Measurements from ENCODE around the gene URB2. TPM values are rescaled to one million over a fixed set of nuclear protein-coding genes. Genes with fewer than 3 reads are reported as not detected.

The URB2 gene
- total RNA-seq, 2 experiments from 2014 or later = 17.2 to 17.5 TPM

GRCh38 chr1:229674042-229674441 is 48.0 kb downstream of the URB2 start:
- DNase-seq (no peak), ATAC-seq (no peak)
- Mint-ChIP-seq H3K4me3 (no peak overlapping the region), H3K36me3 (ENCODE audit: low read depth) (peaks cover 6% of the 10 kb centered on the region), H3K4me1 (ENCODE audit: low read depth) (peaks cover 11% of the 10 kb centered on the region), H3K9me3 (ENCODE audit: insufficient read depth) (no peaks in the 10 kb centered on the region), H3K27ac (peak overlapping the region; percentile 52), H3K27me3 (ENCODE audit: low read depth) (no peaks in the 10 kb centered on the region)
- ChIA-PET POLR2A (interaction anchor here (0.5 kb wide), 1 partner anchor 36 kb away, joined by 3 read pairs; no protein-coding TSS in a partner anchor), CTCF (interaction anchor here (1.0 kb wide), 1 partner anchor 13 kb away, joined by 5 read pairs; no protein-coding TSS in a partner anchor)

- ChIA-PET POLR2A (interaction anchor here (1.2 kb wide), 1 partner anchor 9 kb away, joined by 3 read pairs; no protein-coding TSS in a partner anchor), CTCF (interaction anchor here (0.6 to 1.5 kb wide), 5 partner anchors 10 to 173 kb away, joined by 3 to 4 read pairs (median 3); no protein-coding TSS in a partner anchor)
- Mint-ChIP-seq H3K36me3 (ENCODE audit: low read depth) (peaks cover 3% of the 10 kb centered on the region), H3K4me3 (no peak overlapping the region), H3K4me1 (ENCODE audit: low read depth) (peaks cover 11% of the 10 kb centered on the region), H3K27me3 (ENCODE audit: low read depth) (no peaks in the 10 kb centered on the region), H3K27ac (no peak overlapping the region), H3K9me3 (ENCODE audit: insufficient read depth) (no peaks in the 10 kb centered on the region)
- ATAC-seq (no peak), DNase-seq (no peak)
These were observed 49.3 kb downstream of the URB2 start for GRCh38 chr1:229675396-229675795.

GRCh38 chr1:229685149-229685548 is 59.1 kb downstream of the URB2 start:
- Mint-ChIP-seq H3K4me1 (ENCODE audit: low read depth) (peaks cover 6% of the 10 kb centered on the region), H3K9me3 (ENCODE audit: insufficient read depth) (peaks cover 12% of the 10 kb centered on the region), H3K4me3 (no peak overlapping the region), H3K27ac (no peak overlapping the region), H3K27me3 (ENCODE audit: low read depth) (no peaks in the 10 kb centered on the region), H3K36me3 (ENCODE audit: low read depth) (peaks cover 4% of the 10 kb centered on the region)
- CTCF ChIA-PET = interaction anchor here (1.0 kb wide), 1 partner anchor 9 kb away, joined by 3 read pairs; no protein-coding TSS in a partner anchor
- ATAC-seq (no peak), DNase-seq (no peak)
- POLR2A ChIA-PET = no interaction called here

DNA sequence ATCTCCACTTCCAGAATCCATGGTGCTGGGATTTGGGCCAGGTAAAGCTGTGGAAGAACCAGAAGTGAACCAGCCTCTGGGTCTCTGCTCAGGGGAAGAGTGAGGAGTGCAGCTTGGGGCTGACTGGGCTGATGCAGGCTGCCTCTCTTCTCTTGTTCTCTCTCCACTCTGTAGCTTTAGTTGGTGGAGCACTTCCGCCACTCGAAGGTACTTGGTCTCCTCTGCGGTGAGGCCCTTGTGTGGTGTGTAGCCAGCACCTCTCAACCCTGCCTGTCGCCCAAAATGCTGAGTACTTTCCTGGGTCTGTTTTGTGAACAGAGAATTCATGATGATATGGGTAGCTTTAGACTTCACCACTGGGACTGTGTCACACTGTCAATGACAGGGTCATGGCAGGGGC is 63.2 kb downstream of the URB2 start:
- DNase-seq (peak; percentile 49), ATAC-seq (peak; percentile 42)
- H3K27ac Mint-ChIP-seq = no peak overlapping the region
- no peak overlapping the region for H3K4me3 Mint-ChIP-seq
- ChIA-PET POLR2A (no interaction called here), CTCF (no interaction called here)
- peaks cover 4% of the 10 kb centered on the region for H3K36me3 Mint-ChIP-seq (ENCODE audit: low read depth)
- H3K27me3 Mint-ChIP-seq (ENCODE audit: low read depth) = peaks cover 10% of the 10 kb centered on the region
- H3K9me3 Mint-ChIP-seq (ENCODE audit: insufficient read depth) = peaks cover 12% of the 10 kb centered on the region
- H3K4me1 Mint-ChIP-seq (ENCODE audit: low read depth) = peaks cover 27% of the 10 kb centered on the region

DNA sequence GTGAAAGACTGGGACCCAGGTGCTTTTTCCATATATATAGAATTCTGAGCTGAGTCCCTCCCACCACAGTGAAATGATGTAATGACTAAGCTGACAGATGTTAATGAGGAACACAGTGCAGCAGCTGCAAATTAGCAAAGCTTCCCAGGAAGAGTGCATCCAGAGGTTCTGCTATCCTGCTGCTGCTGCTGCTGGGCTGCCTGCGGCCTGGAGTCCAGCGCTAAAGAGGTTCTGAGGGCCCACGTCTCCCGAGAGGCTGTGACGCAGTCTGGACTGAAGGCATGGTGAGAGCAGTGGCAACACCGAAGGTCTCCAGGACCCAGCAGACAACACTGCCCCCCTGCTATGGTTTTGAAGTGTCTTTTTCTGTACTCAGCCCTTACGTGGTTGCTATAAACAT is 63.9 kb downstream of the URB2 start:
- no peak for ATAC-seq
- DNase-seq = no peak
- Mint-ChIP-seq H3K9me3 (ENCODE audit: insufficient read depth) (peaks cover 12% of the 10 kb centered on the region), H3K27ac (no peak overlapping the region), H3K36me3 (ENCODE audit: low read depth) (peaks cover 4% of the 10 kb centered on the region), H3K4me1 (ENCODE audit: low read depth) (peaks cover 27% of the 10 kb centered on the region), H3K4me3 (no peak overlapping the region), H3K27me3 (ENCODE audit: low read depth) (peaks cover 12% of the 10 kb centered on the region)
- ChIA-PET CTCF (no interaction called here), POLR2A (no interaction called here)

DNA sequence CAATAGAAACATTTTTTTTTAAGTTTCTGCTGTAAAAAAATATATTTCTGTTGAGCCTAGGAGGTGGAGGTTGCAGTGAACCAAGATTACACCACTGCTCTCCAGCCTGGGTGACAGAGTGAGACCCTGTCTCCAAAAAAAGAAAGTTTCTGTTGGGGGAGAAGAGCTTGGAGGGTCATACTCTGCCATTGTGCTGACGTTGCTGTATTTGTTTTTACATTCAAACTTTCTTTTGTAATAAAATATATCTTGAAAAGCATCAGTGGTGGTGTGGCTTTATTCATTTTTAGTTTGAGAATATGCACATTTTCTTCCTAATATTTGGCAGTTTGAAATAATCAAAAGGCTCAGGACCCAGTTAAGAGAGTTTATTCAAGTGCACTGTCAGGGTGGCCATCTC is 64.6 kb downstream of the URB2 start:
- no peaks in the 10 kb centered on the region for H3K36me3 Mint-ChIP-seq (ENCODE audit: low read depth)
- H3K9me3 Mint-ChIP-seq (ENCODE audit: insufficient read depth) = peaks cover 5% of the 10 kb centered on the region
- H3K4me3 Mint-ChIP-seq = no peak overlapping the region
- POLR2A ChIA-PET = no interaction called here
- ATAC-seq = no peak
- CTCF ChIA-PET = no interaction called here
- peaks cover 27% of the 10 kb centered on the region for H3K4me1 Mint-ChIP-seq (ENCODE audit: low read depth)
- peaks cover 14% of the 10 kb centered on the region for H3K27me3 Mint-ChIP-seq (ENCODE audit: low read depth)
- no peak overlapping the region for H3K27ac Mint-ChIP-seq
- DNase-seq = no peak

- Mint-ChIP-seq H3K4me3 (no peak overlapping the region), H3K27ac (no peak overlapping the region), H3K27me3 (ENCODE audit: low read depth) (peaks cover 14% of the 10 kb centered on the region), H3K4me1 (ENCODE audit: low read depth) (peaks cover 27% of the 10 kb centered on the region), H3K9me3 (ENCODE audit: insufficient read depth) (no peaks in the 10 kb centered on the region), H3K36me3 (ENCODE audit: low read depth) (no peaks in the 10 kb centered on the region)
- CTCF ChIA-PET = no interaction called here
- DNase-seq = no peak
- POLR2A ChIA-PET = no interaction called here
- ATAC-seq = no peak
These were observed 65.3 kb downstream of the URB2 start for GRCh38 chr1:229691362-229691761.

DNA sequence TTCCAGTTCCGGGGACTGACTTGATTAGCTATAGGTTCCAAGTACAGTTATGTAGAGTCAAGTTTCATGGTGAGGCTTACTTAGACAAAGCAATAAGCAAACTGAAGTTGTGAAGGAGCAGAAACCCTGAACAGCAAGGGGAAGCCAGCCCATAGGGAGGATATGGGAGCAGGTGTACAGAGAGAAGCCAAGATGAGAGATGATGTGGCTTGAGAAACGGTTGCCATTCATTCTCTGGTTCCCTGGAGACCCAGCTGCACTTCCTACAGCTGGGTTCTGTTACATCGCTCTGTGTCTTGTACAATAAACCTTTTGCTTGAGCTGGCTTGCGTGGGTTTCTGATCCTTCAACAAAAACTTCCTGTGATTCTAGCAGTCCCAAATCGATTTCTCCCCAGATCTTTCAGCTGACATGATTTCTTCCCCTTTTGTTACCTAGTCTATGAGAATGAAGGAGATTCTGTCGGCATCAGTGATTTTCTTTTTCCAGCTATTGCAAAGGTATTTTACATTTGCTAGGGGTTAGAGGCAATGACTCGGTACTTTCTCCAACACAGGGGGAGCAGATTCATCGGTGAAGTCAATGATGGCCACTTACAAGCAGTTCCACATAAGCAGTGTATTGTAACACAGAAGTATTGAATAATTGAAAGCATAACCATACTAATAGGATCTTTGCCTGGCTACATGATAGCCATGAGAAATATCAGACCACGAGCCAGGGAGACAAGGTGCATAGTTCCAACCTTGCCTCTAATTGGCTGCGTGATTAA is 67.3 kb downstream of the URB2 start:
- POLR2A ChIA-PET = no interaction called here
- Mint-ChIP-seq H3K27me3 (ENCODE audit: low read depth) (peaks cover 14% of the 10 kb centered on the region), H3K4me1 (ENCODE audit: low read depth) (peaks cover 27% of the 10 kb centered on the region), H3K4me3 (no peak overlapping the region), H3K9me3 (ENCODE audit: insufficient read depth) (no peaks in the 10 kb centered on the region), H3K36me3 (ENCODE audit: low read depth) (no peaks in the 10 kb centered on the region), H3K27ac (no peak overlapping the region)
- DNase-seq = no peak
- no peak for ATAC-seq
- CTCF ChIA-PET = no interaction called here

DNA sequence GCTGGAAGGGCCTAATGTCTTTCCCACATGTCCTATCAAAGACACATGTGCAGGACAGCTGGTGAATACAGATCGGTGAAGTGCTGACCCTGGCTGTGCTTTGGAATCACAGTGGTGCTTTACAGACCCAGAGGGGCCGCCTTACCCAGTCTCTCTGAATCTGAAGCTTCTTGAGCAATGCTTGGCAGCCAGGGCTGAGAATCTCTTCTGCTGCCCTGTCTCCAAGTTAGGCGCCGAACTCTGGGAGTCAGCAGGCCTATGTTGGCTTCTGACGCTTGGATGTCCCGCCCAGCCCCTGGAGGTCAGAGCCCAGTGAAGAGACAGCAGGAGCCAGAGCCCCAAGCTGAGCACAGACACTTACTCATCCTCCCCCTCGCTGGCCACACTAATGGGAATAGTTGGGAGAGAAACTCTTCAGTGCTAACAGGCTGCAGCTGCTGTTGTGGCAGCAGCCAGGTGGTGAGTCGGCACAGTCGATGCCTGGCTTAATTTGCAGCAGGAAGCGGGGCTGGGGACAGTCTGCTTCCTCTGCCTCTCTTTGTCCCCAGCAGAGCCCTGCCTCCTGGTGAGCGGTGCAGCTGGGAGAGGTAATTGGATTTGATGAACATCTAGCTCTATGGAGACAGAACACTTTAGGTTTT is 68.1 kb downstream of the URB2 start:
- no peak for ATAC-seq
- no peak for DNase-seq
- Mint-ChIP-seq H3K27ac (no peak overlapping the region), H3K27me3 (ENCODE audit: low read depth) (peaks cover 14% of the 10 kb centered on the region), H3K36me3 (ENCODE audit: low read depth) (no peaks in the 10 kb centered on the region), H3K9me3 (ENCODE audit: insufficient read depth) (no peaks in the 10 kb centered on the region), H3K4me1 (ENCODE audit: low read depth) (peaks cover 24% of the 10 kb centered on the region), H3K4me3 (no peak overlapping the region)
- POLR2A ChIA-PET = no interaction called here
- CTCF ChIA-PET = interaction anchor here (0.7 kb wide), 1 partner anchor 901 kb away, joined by 5 read pairs; no protein-coding TSS in a partner anchor

GRCh38 chr1:229696385-229696784 is 70.3 kb downstream of the URB2 start:
- ChIA-PET CTCF (no interaction called here), POLR2A (no interaction called here)
- H3K36me3 Mint-ChIP-seq (ENCODE audit: low read depth) = no peaks in the 10 kb centered on the region
- H3K27ac Mint-ChIP-seq = no peak overlapping the region
- H3K4me1 Mint-ChIP-seq (ENCODE audit: low read depth) = peaks cover 15% of the 10 kb centered on the region
- peaks cover 10% of the 10 kb centered on the region for H3K27me3 Mint-ChIP-seq (ENCODE audit: low read depth)
- DNase-seq = no peak
- no peak for ATAC-seq
- H3K4me3 Mint-ChIP-seq = no peak overlapping the region
- no peaks in the 10 kb centered on the region for H3K9me3 Mint-ChIP-seq (ENCODE audit: insufficient read depth)

DNA sequence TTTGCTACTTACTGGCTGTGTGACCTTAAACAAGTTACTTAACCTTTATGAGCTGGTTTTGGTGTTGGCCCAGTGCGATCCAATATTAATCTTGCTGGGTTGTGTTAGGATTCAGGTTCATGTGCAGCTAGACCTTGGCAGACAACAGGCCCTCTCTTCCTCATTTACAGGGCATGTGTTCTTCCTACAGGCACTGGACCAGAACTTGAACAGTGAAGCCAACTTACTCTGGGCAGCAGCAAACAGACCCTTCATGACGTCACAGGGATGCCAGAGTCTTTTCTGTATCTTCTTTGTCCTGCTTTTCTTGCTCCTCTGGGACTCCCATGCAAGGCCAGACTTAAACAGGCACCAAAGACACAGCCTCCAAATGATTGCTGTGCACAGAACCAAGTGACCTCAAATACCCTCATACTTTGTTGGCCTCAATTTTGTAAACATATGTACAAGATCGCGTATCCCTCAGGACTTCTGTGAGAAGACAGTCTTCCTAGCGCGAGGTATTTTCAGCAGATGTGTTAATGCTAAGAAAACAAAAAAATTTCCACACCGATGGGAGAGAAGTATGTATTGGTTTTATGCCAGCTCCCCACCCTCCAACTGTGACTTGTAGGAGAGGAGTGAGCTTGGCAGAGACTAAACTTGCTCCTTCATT is 73.7 kb downstream of the URB2 start:
- CTCF ChIA-PET = no interaction called here
- POLR2A ChIA-PET = no interaction called here
- Mint-ChIP-seq H3K4me3 (no peak overlapping the region), H3K27me3 (ENCODE audit: low read depth) (peaks cover 6% of the 10 kb centered on the region), H3K4me1 (ENCODE audit: low read depth) (no peaks in the 10 kb centered on the region), H3K27ac (no peak overlapping the region), H3K9me3 (ENCODE audit: insufficient read depth) (no peaks in the 10 kb centered on the region), H3K36me3 (ENCODE audit: low read depth) (no peaks in the 10 kb centered on the region)
- DNase-seq (no peak), ATAC-seq (no peak)

- ChIA-PET POLR2A (no interaction called here), CTCF (no interaction called here)
- H3K27me3 Mint-ChIP-seq (ENCODE audit: low read depth) = peaks cover 6% of the 10 kb centered on the region
- H3K27ac Mint-ChIP-seq = no peak overlapping the region
- peaks cover 7% of the 10 kb centered on the region for H3K9me3 Mint-ChIP-seq (ENCODE audit: insufficient read depth)
- H3K36me3 Mint-ChIP-seq (ENCODE audit: low read depth) = no peaks in the 10 kb centered on the region
- ATAC-seq = no peak
- no peak for DNase-seq
- no peak overlapping the region for H3K4me3 Mint-ChIP-seq
- no peaks in the 10 kb centered on the region for H3K4me1 Mint-ChIP-seq (ENCODE audit: low read depth)
These were observed 78.1 kb downstream of the URB2 start for GRCh38 chr1:229704157-229704556.

Data from activated CD8-positive, alpha-beta T cell treated with anti-CD3 and anti-CD28 coated beads, Interleukin-2, amount 10 ng/mL, durations not matched to agents 7 days and 5 days (primary cell).